Loucy (cell line): ENCODE results near the gene CBFB.

Experiments used
- EZH2phosphoT487 ChIP-seq: fragments of 200-600 bp; IDR thresholded peaks from 2 replicates; pipeline ENCODE4 v1.6.1; 2018; ENCODE audit warnings: antibody characterized with exemption, mild to moderate bottlenecking, moderate library complexity, borderline replicate concordance
- TF ChIP-seq, protein P1 (sequence below): fragments of 200-600 bp; sonication (generic); conservative IDR thresholded peaks from 2 replicates; pipeline ENCODE4 v1.5.1; 2014; ENCODE audit warnings: mild to moderate bottlenecking, antibody characterized with exemption, low read length

DNA sequence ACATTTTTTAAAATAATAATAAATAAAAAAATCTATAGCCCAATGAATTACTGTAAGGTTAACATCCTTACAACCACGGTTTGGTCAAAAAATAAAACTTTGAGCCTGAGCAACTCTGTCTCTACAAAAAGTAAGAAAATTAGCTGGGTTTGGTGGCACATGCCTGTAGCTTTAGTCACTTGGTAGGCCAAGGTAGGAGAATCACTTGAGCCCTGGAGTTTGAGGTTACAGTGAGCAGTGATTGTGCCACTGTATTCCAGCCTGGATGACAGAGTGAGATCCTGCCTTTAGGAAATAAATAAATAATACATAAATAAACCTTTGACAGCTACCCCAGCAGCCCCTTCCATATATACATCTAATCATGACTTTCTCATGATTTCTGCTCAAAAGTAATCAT, 53.9 kb downstream of the CBFB start:
- TF ChIP-seq, protein P1, sequence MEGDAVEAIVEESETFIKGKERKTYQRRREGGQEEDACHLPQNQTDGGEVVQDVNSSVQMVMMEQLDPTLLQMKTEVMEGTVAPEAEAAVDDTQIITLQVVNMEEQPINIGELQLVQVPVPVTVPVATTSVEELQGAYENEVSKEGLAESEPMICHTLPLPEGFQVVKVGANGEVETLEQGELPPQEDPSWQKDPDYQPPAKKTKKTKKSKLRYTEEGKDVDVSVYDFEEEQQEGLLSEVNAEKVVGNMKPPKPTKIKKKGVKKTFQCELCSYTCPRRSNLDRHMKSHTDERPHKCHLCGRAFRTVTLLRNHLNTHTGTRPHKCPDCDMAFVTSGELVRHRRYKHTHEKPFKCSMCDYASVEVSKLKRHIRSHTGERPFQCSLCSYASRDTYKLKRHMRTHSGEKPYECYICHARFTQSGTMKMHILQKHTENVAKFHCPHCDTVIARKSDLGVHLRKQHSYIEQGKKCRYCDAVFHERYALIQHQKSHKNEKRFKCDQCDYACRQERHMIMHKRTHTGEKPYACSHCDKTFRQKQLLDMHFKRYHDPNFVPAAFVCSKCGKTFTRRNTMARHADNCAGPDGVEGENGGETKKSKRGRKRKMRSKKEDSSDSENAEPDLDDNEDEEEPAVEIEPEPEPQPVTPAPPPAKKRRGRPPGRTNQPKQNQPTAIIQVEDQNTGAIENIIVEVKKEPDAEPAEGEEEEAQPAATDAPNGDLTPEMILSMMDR = no peak
- no peak for TF ChIP-seq EZH2phosphoT487
